Natural killer cell (primary cell): ENCODE measurements around the gene GNPAT. TPM values are rescaled to one million over a fixed set of nuclear protein-coding genes. Genes with fewer than 3 reads are reported as not detected.

Source experiments
- ATAC-seq, 3 donors: fragments of 150-1000 bp in 2 of 3; fragments of 200-7000 bp in 1 of 3; cut with Tn5 transposase; 1 replicate in 1 of 3; 2 replicates in 2 of 3; pipeline ENCODE4 v1.10.0; 2021; ENCODE audit warnings: mild to moderate bottlenecking in 2 of 3, moderate library complexity in 2 of 3
- DNase-seq, 2 donors: peaks; one replicate each; pipeline versions ENCODE4 v3.0.0 to v3.0.0-alpha.2; 2013 to 2021; ENCODE audit warnings: mixed read lengths in 1 of 2
- H3K27ac ChIP-seq: one replicate; pipeline ENCODE4 v1.5.1; 2013; ENCODE audit warnings: mild to moderate bottlenecking, low read length
- H3K27me3 ChIP-seq: one replicate; pipeline ENCODE4 v1.6.1; 2013; ENCODE audit warnings: low read length; ENCODE audit not compliant: control insufficient read depth, insufficient read depth
- H3K36me3 ChIP-seq: one replicate; pipeline ENCODE4 v1.6.1; 2013; ENCODE audit warnings: low read length; ENCODE audit not compliant: control insufficient read depth, insufficient read depth
- H3K4me1 ChIP-seq: one replicate; pipeline ENCODE4 v1.6.1; 2013; ENCODE audit warnings: low read length; ENCODE audit not compliant: control insufficient read depth, insufficient read depth
- H3K4me3 ChIP-seq: one replicate; pipeline ENCODE4 v1.5.1; 2013; ENCODE audit warnings: low read length
- H3K9me3 ChIP-seq: one replicate; pipeline ENCODE4 v1.6.1; 2013; ENCODE audit warnings: low read length; ENCODE audit not compliant: control insufficient read depth, insufficient read depth
- H3K27ac Mint-ChIP-seq, 2 donors: one replicate each; pipeline ENCODE4 v1.8.0; 2022; ENCODE audit warnings: mild to moderate bottlenecking in 2 of 2, mixed read lengths in 2 of 2, moderate library complexity in 1 of 2
- H3K27me3 Mint-ChIP-seq, 2 donors: one replicate each; pipeline ENCODE4 v1.8.0; 2022; ENCODE audit warnings: low read depth in 2 of 2, mixed read lengths in 2 of 2
- H3K36me3 Mint-ChIP-seq: one replicate; pipeline ENCODE4 v1.8.0; 2022; ENCODE audit warnings: mixed read lengths
- H3K4me1 Mint-ChIP-seq, 2 donors: one replicate each; pipeline ENCODE4 v1.8.0; 2022; ENCODE audit warnings: mixed read lengths in 2 of 2
- H3K4me3 Mint-ChIP-seq: one replicate; pipeline ENCODE4 v1.8.0; 2022; ENCODE audit warnings: mild to moderate bottlenecking, moderate library complexity, mixed read lengths
- H3K9me3 Mint-ChIP-seq, 2 donors: one replicate each; pipeline ENCODE4 v1.8.0; 2022; ENCODE audit warnings: mixed read lengths in 2 of 2
- CTCF ChIP-seq: fragments of 200-600 bp; IDR thresholded peaks from one replicate; pipeline ENCODE4 v1.8.0; 2022; ENCODE audit warnings: antibody characterized with exemption
- WGBS: methylation state at CpG from one replicate; pipeline ENCODE4 v1.1.7; 2013; ENCODE audit warnings: missing lambda C conversion rate; ENCODE audit not compliant: insufficient coverage; 5-methylcytosine and 5-hydroxymethylcytosine counted together
- intact Hi-C: fragments of 100-400 bp; cut with micrococcal nuclease; formaldehyde crosslinking; loops from one replicate; pipeline ENCODE4 v1.14.2; 2022
- total RNA-seq, 4 donors: library from RNA; stranded (reverse); fragments of 120-200 nt in 1 of 4; gene quantifications; one replicate each; pipeline versions ENCODE4 v1.2.3 to v1.2.4, GENCODE V29; 2013 to 2022

GNPAT gene
- total RNA-seq, 3 donors from 2014 or later (not counting 1 experiment from before 2014, with no cell fraction given): 20.5 to 29.3 (median 23.1) TPM

GRCh38 chr1:231326248-231326647 lies 85.2 kb downstream of the GNPAT start:
- Mint-ChIP-seq H3K27ac (no peak overlapping the region), H3K9me3 (no peaks in the 10 kb centered on the region), H3K4me1 (peaks cover 9 to 11% of the 10 kb centered on the region in 2 donors), H3K4me3 (no peak overlapping the region), H3K27me3 (no peaks in the 10 kb centered on the region), H3K36me3 (no peaks in the 10 kb centered on the region)
- TF ChIP-seq CTCF: no peak
- ATAC-seq: no peak
- Histone ChIP-seq H3K27ac (no peak overlapping the region), H3K27me3 (no peaks in the 10 kb centered on the region), H3K4me1 (no peaks in the 10 kb centered on the region), H3K4me3 (no peak overlapping the region), H3K36me3 (no peaks in the 10 kb centered on the region), H3K9me3 (no peaks in the 10 kb centered on the region)
- WGBS: 80% methylated on average over 1 of the region's 1 CpG
- intact Hi-C loops: no loop called here
- no peak for DNase-seq

Other genes with a start within 250 kb of the GNPAT start
- gene FAM89A, start 201.0 kb upstream of the GNPAT start, total RNA-seq: 1 to 10 TPM; 1.4 to 2.5 (median 2.0) TPM
- gene TRIM67, start 79.2 kb upstream of the GNPAT start, total RNA-seq: not detected
- gene EXOC8, start 96.6 kb downstream of the GNPAT start, total RNA-seq: 10 to 100 TPM; 29.0 to 37.1 (median 34.7) TPM
- gene SPRTN, start 97.1 kb downstream of the GNPAT start, total RNA-seq: 10 to 100 TPM; 31.1 to 42.6 (median 36.6) TPM
- gene EGLN1, start 181.1 kb downstream of the GNPAT start, total RNA-seq: 10 to 100 TPM; 14.2 to 27.5 (median 24.5) TPM